HEK293T (cell line): Measurements from ENCODE around the gene MIP.
"Not testable (repeated sequence)": the region's sequence is repeated elsewhere in the genome, so short reads cannot be mapped to it uniquely, and the experiment has no call there.

Experiments
- BHLHE40 ChIP-seq: fragments of 450-650 bp; IDR thresholded peaks from 2 replicates; pipeline ENCODE4 v1.6.1; 2016; ENCODE audit warnings: mild to moderate bottlenecking, moderate library complexity, borderline replicate concordance
- ELF4 ChIP-seq: fragments of 450-650 bp; IDR thresholded peaks from 2 replicates; pipeline ENCODE4 v1.6.1; 2017; ENCODE audit warnings: antibody characterized with exemption
- FOXM1 ChIP-seq: fragments of 450-650 bp; IDR thresholded peaks from 2 replicates; pipeline ENCODE4 v1.6.1; 2017; ENCODE audit warnings: mild to moderate bottlenecking, borderline replicate concordance
- LEF1 ChIP-seq: fragments of 450-650 bp; IDR thresholded peaks from 2 replicates; pipeline ENCODE4 v1.6.1; 2017; ENCODE audit warnings: mild to moderate bottlenecking, borderline replicate concordance

GRCh38 chr12:56499879-56500278 is 45.4 kb upstream of the MIP start:
- TF ChIP-seq BHLHE40, ELF4, FOXM1, LEF1: not testable (repeated sequence)
